ENCODE measurements around the gene PRIMA1.

Gene PRIMA1

DNA sequence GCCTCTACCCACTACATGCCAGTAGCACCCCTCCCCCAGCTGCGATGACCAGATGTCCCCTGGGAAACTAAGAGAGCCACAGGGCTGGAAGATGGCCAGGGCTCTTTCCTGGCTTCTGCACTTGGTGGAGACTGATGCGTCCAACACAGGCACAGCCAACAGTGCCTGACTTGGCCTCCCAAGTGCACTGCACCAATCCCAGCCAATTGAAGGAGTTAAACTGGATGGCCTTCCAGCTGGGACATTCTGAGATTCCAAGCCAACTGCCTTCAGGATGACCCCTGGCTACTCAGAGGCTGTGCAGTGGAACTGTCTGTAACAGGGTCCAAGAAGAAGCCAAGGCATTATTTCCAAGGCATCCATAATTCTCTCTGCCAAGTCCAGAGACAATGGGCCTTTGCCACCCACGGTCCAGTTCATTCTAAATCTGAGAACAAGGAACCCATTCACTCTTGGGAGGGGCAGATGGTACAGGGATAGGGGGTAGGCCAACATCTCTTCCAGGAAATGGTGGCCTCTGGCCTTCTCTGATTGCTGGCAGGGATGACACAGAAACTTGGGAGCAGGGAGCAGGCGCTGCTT is 35.2 kb downstream of the PRIMA1 start:
- TF ChIP-seq GATA2 (IDR thresholded peaks at IDR 0.05; ENCODE audit: low read depth, low read length) (no peak), GATA3 (IDR thresholded peaks at IDR 0.05; ENCODE audit: low read depth, low read length) (no peak)

- TF ChIP-seq GATA2 (IDR thresholded peaks at IDR 0.05; ENCODE audit: low read depth, low read length) (no peak), GATA3 (IDR thresholded peaks at IDR 0.05; ENCODE audit: low read depth, low read length) (no peak)
Observed at GRCh38 chr14:93751946-93752655, 36.2 kb downstream of the PRIMA1 start.

DNA sequence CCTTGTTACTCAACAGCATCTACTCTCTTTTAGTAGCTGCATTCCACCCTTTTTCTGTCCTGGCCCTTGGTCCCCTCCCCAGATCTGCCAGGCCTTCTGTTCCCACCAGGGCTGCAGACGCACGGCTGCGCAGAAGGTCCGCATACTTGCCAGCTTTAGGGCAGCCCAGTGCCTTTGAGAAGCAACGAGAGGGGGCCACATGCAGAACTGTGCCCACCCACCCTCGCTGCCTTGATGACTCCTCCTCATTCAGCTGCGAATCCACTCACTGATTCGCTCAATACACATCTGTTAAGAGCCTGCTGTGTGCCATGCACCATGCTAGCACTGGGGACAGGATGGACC is 39.2 kb downstream of the PRIMA1 start:
- TF ChIP-seq GATA2 (IDR thresholded peaks at IDR 0.05; ENCODE audit: low read depth, low read length) (no peak), GATA3 (IDR thresholded peaks at IDR 0.05; ENCODE audit: low read depth, low read length) (no peak)

DNA sequence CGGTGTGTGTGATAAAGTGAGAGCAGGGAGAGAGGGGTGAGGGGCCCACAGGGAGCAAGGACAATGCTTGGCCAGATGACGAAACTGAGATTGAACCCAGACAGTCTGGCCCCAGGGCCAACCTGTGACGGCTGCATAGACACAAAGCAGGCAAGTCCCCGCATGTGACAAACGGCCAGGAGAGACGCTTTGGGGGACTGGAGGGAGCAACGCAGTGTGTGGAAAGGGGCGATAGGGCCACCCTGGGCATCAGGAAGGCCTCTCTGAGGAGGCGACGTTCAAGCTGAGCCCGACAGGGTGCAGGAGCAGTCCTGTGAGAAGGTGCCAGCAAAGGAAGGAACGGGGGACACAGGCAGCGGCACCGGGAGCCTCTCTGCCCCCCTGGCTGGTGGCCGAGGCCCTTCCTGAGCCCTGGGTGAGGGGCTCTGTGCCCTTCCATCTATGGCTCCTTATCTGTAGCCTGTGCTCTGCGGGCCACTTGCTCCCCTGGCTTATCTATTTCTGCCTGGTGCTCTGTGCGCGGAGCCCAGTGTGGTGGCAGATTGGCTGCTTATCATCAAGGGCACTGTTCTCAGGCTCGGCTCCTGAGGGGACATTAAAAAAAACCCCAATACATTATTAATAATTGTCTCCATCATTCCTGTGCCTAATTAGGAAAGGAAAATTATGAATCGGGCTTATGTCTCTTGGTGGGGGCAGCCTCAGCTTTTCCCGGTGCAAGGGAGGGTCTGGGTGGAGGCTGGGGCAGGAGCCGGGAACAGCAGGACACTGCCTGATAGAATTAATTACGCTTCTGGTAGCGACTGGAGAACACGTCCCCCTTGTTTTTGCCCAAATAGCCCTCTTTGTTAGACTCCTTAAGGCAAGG is 39.8 kb downstream of the PRIMA1 start:
- TF ChIP-seq GATA2 (IDR thresholded peaks at IDR 0.05; ENCODE audit: low read depth, low read length) (peak; percentile 99), GATA3 (IDR thresholded peaks at IDR 0.05; ENCODE audit: low read depth, low read length) (no peak; the same call in 1 of the 2 replicates)

GRCh38 chr14:93747560-93747959 is 40.7 kb downstream of the PRIMA1 start:
- TF ChIP-seq GATA2 (IDR thresholded peaks at IDR 0.05; ENCODE audit: low read depth, low read length) (no peak), GATA3 (IDR thresholded peaks at IDR 0.05; ENCODE audit: low read depth, low read length) (no peak)

DNA sequence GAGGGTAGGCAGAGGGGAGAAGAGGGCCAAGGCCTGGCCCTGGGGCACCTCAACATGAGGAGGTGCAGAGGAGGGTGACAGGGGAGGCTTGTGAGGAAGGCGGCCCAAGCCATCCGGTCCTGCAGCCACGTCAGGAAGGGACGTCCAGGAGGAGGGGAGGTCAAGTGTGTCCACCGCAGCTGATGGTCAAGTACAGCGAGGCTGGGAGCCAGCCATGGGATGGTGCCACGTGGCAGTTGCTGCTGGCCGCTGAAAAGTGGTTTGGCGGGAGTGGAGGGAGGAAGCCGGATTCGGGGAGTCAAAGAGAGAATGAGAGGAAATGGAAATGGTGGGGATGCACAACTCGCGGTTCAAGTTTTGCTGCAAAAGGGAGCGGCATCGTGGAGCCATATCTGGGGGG is 41.2 kb downstream of the PRIMA1 start:
- TF ChIP-seq GATA3 (IDR thresholded peaks at IDR 0.05; ENCODE audit: low read depth, low read length) = no peak
- TF ChIP-seq GATA2 (IDR thresholded peaks at IDR 0.05; ENCODE audit: low read depth, low read length) = no peak

DNA sequence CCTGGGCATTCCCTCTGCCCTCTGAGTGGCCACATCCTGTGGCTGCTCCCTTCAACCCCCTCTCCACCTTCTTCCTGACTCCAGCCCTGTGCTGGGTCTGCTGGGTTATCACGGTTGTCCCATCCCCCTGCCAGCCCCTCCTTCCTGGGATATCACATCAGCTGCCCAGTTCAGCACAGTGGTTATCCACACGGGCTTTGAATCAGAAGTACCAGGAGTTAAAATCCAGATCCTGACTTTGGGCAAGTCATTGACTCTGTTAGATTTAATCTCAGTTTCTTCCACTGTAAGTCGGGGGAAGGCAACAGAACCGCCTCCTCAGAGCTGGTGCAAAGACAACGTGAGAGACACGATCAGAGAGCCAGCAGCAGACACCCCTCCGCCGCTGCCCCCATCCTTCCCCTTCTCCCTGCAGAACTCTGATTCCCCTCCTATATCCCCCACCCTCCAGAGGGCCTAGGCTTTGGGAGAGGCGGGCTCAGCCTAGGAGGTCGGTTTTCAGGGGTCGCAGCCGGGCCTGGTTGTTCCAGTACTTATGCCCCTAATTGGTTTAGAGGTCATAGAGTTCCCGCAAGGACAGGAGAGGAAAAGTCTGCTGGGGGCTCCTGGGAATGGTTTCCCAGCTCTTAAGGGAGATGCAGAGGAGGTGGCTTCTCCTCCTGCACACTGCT is 42.5 kb downstream of the PRIMA1 start:
- TF ChIP-seq GATA3 (IDR thresholded peaks at IDR 0.05; ENCODE audit: low read depth, low read length) = no peak
- TF ChIP-seq GATA2 (IDR thresholded peaks at IDR 0.05; ENCODE audit: low read depth, low read length) = peak; percentile 59

DNA sequence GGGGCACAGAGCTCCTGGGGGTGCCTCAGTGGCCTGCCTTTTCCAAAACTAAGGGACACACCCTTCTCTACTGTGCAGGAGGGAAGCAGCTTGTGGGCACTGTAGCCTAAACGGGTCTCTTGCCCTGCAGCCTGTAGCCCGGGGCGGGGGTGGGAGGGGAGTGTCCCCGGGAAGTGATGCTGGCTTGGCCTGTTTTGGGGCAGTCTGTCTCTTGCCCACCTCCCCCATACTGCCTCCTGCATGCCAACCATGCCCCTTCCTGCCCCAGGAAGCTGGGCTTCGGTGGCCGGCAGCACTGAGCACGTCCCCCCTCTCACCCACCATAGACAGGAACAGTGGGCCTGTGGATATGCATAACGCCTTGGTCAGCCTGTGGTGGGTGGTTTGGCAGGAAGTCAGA is 43.4 kb downstream of the PRIMA1 start:
- TF ChIP-seq GATA2 (IDR thresholded peaks at IDR 0.05; ENCODE audit: low read depth, low read length) (no peak), GATA3 (IDR thresholded peaks at IDR 0.05; ENCODE audit: low read depth, low read length) (no peak)

- TF ChIP-seq GATA2 (IDR thresholded peaks at IDR 0.05; ENCODE audit: low read depth, low read length) (no peak), GATA3 (IDR thresholded peaks at IDR 0.05; ENCODE audit: low read depth, low read length) (no peak)
Observed at GRCh38 chr14:93744176-93744575, 44.1 kb downstream of the PRIMA1 start.

GRCh38 chr14:93743270-93744060 is 44.8 kb downstream of the PRIMA1 start:
- TF ChIP-seq GATA2 (IDR thresholded peaks at IDR 0.05; ENCODE audit: low read depth, low read length) (no peak), GATA3 (IDR thresholded peaks at IDR 0.05; ENCODE audit: low read depth, low read length) (no peak)

- TF ChIP-seq GATA2 (IDR thresholded peaks at IDR 0.05; ENCODE audit: low read depth, low read length) = no peak
- TF ChIP-seq GATA3 (IDR thresholded peaks at IDR 0.05; ENCODE audit: low read depth, low read length) = no peak
Observed at GRCh38 chr14:93742761-93743160, 45.5 kb downstream of the PRIMA1 start.

DNA sequence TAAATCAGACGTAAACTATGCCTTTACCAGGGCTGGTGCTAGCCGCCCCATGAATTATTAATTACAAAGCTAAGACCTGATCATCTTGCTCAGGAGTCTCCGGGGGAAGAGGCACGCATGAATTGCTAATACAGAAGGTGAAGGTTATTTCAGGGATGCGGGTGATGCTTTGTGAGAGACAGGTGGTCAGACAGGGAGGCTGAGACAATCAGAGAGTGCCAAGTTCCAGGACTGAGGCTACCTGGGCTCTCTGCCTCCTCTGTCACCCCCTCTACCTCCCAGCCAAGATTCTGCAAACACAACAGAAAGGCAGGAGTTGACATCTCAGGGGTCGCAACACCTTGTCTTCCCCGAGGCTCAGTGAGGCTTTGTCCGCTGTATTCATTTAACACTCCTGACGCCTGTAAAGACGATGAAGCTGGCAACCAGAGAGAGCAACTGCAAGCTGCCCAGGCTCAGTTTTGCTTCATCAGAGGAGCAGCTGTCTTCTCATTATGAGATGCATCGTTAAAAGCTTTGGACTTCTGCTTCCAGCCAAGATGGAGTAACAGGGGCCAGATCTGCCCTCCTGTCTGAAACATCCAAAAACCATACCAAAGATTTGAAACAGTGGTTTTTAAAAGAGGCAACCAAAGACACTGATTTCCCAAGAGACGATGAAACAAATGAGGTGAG is 46.6 kb downstream of the PRIMA1 start:
- TF ChIP-seq GATA3 (IDR thresholded peaks at IDR 0.05; ENCODE audit: low read depth, low read length) (no peak), GATA2 (IDR thresholded peaks at IDR 0.05; ENCODE audit: low read depth, low read length) (no peak)

DNA sequence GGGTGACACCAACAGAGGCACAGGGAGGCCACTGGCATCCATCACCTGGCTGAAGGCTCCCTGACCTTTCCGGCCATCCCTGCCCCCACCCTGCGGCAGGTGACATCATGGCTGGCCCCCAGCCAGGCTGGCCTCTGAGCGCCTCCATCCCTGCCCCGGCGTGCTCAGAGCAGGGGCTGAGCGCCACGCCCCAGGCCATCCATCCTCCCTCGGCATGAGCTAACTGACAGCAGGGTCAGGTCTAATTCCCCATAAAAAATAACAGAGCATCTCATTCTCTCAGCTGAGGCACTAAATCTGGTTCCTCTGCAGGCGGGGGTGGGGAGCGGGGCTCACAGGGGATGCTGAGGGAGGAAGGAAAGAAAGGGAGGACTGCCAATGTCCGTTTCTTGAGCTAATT is 50.7 kb downstream of the PRIMA1 start:
- TF ChIP-seq GATA3 (IDR thresholded peaks at IDR 0.05; ENCODE audit: low read depth, low read length) (no peak), GATA2 (IDR thresholded peaks at IDR 0.05; ENCODE audit: low read depth, low read length) (no peak)
